GM18868 (cell line): ENCODE data around the gene GALNT17.

ENCODE experiments used
- ATAC-seq: cut with Tn5 transposase; IDR thresholded peaks from one replicate; pipeline ENCODE4 v1.9.1; 2021; ENCODE audit warnings: mild to moderate bottlenecking, moderate library complexity; ENCODE audit not compliant: unreplicated experiment

GALNT17 gene

GRCh38 chr7:71272509-71273490, 140.9 kb downstream of the GALNT17 start:
- ATAC-seq = no peak

GRCh38 chr7:71278257-71278656, 146.3 kb downstream of the GALNT17 start:
- ATAC-seq = no peak

GRCh38 chr7:71281261-71281660, 149.3 kb downstream of the GALNT17 start:
- ATAC-seq = no peak

GRCh38 chr7:71283802-71284201, 151.9 kb downstream of the GALNT17 start:
- ATAC-seq = no peak

- no peak for ATAC-seq
Measured at GRCh38 chr7:71285571-71286145, 153.7 kb downstream of the GALNT17 start.

- no peak for ATAC-seq
Measured at GRCh38 chr7:71286336-71286735, 154.4 kb downstream of the GALNT17 start.

GRCh38 chr7:71286924-71287323, 155.0 kb downstream of the GALNT17 start:
- no peak for ATAC-seq

- ATAC-seq = no peak
Measured at GRCh38 chr7:71290452-71290851, 158.5 kb downstream of the GALNT17 start.

GRCh38 chr7:71298378-71298777, 166.4 kb downstream of the GALNT17 start:
- ATAC-seq = no peak

GRCh38 chr7:71300086-71300485, 168.1 kb downstream of the GALNT17 start:
- no peak for ATAC-seq

- no peak for ATAC-seq
Measured at GRCh38 chr7:71300603-71301002, 168.7 kb downstream of the GALNT17 start.

GRCh38 chr7:71301167-71301566, 169.2 kb downstream of the GALNT17 start:
- no peak for ATAC-seq

- no peak for ATAC-seq
Measured at GRCh38 chr7:71303566-71303965, 171.6 kb downstream of the GALNT17 start.

- ATAC-seq = no peak
Measured at GRCh38 chr7:71308096-71308495, 176.2 kb downstream of the GALNT17 start.

GRCh38 chr7:71311576-71311975, 179.6 kb downstream of the GALNT17 start:
- ATAC-seq = no peak

- ATAC-seq = no peak
Measured at GRCh38 chr7:71312755-71313490, 181.0 kb downstream of the GALNT17 start.

- ATAC-seq = no peak
Measured at GRCh38 chr7:71313553-71313952, 181.6 kb downstream of the GALNT17 start.

GRCh38 chr7:71320916-71321315, 189.0 kb downstream of the GALNT17 start:
- no peak for ATAC-seq

GRCh38 chr7:71322201-71322600, 190.3 kb downstream of the GALNT17 start:
- no peak for ATAC-seq

- ATAC-seq = no peak
Measured at GRCh38 chr7:71323726-71324125, 191.8 kb downstream of the GALNT17 start.

- ATAC-seq = no peak
Measured at GRCh38 chr7:71325151-71325550, 193.2 kb downstream of the GALNT17 start.

- no peak for ATAC-seq
Measured at GRCh38 chr7:71326595-71326994, 194.7 kb downstream of the GALNT17 start.
